Activated B cell treated with CpG ODN at 0.5 μM for 24 hours (primary cell): ENCODE data around the gene LCN9. TPM values are rescaled to one million over a fixed set of nuclear protein-coding genes. Genes with fewer than 3 reads are reported as not detected.

Experiments
- ATAC-seq: fragments of 200-7000 bp; cut with Tn5 transposase; one replicate; pipeline ENCODE4 v1.10.0; 2021; ENCODE audit warnings: low read depth, mild to moderate bottlenecking, moderate library complexity
- CTCF ChIA-PET: fragments of 350-600 bp; sonication (Branson Sonifier 250); formaldehyde crosslinking; loops from one replicate; lab custom pipeline; 2021; ENCODE audit warnings: antibody characterized with exemption; lab: Charles Lee
- POLR2A ChIA-PET: fragments of 350-600 bp; sonication (Branson Sonifier 250); formaldehyde crosslinking; loops from one replicate; lab custom pipeline; 2021; ENCODE audit warnings: antibody characterized with exemption; lab: Charles Lee
- DNase-seq: peaks from one replicate; pipeline ENCODE4 v3.0.0; 2022
- H3K27ac Mint-ChIP-seq: one replicate; pipeline ENCODE4 v1.8.0; 2020; ENCODE audit warnings: mixed read lengths
- H3K27me3 Mint-ChIP-seq: one replicate; pipeline ENCODE4 v1.8.0; 2021; ENCODE audit warnings: mixed read lengths
- H3K36me3 Mint-ChIP-seq: one replicate; pipeline ENCODE4 v1.8.0; 2021; ENCODE audit warnings: low read depth, mixed read lengths
- H3K4me1 Mint-ChIP-seq: one replicate; pipeline ENCODE4 v1.8.0; 2021; ENCODE audit warnings: mixed read lengths
- H3K4me3 Mint-ChIP-seq: one replicate; pipeline ENCODE4 v1.8.0; 2020; ENCODE audit warnings: mild to moderate bottlenecking, mixed read lengths
- H3K9me3 Mint-ChIP-seq: one replicate; pipeline ENCODE4 v1.8.0; 2020; ENCODE audit warnings: mixed read lengths
- intact Hi-C: fragments of 100-400 bp; cut with micrococcal nuclease; formaldehyde crosslinking; loops from one replicate; pipeline ENCODE4 v1.15.1; 2024
- total RNA-seq: library from RNA; stranded (reverse); gene quantifications from 2 replicates; pipeline ENCODE4 v1.2.3, GENCODE V29; 2022
- TF ChIP-seq, protein P1 (sequence below): fragments of 200-600 bp; IDR thresholded peaks from one replicate; pipeline ENCODE4 v1.8.0; 2022; ENCODE audit warnings: antibody characterized with exemption, mild to moderate bottlenecking

The LCN9 gene
- total RNA-seq, 1 donor from 2014 or later, result not detected

GRCh38 chr9:135694414-135694813 is 31.3 kb downstream of the LCN9 start:
- H3K27ac Mint-ChIP-seq, result no peak overlapping the region
- H3K4me3 Mint-ChIP-seq, result no peak overlapping the region
- CTCF ChIA-PET, result interaction anchor here (1.2 kb wide), 1 partner anchor 9 kb away, joined by 3 read pairs; no protein-coding TSS in a partner anchor
- ATAC-seq, result no peak
- no peak for DNase-seq
- TF ChIP-seq, protein P1, sequence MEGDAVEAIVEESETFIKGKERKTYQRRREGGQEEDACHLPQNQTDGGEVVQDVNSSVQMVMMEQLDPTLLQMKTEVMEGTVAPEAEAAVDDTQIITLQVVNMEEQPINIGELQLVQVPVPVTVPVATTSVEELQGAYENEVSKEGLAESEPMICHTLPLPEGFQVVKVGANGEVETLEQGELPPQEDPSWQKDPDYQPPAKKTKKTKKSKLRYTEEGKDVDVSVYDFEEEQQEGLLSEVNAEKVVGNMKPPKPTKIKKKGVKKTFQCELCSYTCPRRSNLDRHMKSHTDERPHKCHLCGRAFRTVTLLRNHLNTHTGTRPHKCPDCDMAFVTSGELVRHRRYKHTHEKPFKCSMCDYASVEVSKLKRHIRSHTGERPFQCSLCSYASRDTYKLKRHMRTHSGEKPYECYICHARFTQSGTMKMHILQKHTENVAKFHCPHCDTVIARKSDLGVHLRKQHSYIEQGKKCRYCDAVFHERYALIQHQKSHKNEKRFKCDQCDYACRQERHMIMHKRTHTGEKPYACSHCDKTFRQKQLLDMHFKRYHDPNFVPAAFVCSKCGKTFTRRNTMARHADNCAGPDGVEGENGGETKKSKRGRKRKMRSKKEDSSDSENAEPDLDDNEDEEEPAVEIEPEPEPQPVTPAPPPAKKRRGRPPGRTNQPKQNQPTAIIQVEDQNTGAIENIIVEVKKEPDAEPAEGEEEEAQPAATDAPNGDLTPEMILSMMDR, result no peak
- H3K9me3 Mint-ChIP-seq, result no peaks in the 10 kb centered on the region
- no peaks in the 10 kb centered on the region for H3K27me3 Mint-ChIP-seq
- no peaks in the 10 kb centered on the region for H3K36me3 Mint-ChIP-seq
- POLR2A ChIA-PET, result no interaction called here
- intact Hi-C loops, result no loop called here
- no peaks in the 10 kb centered on the region for H3K4me1 Mint-ChIP-seq

- Mint-ChIP-seq H3K27ac (no peak overlapping the region), H3K4me1 (no peaks in the 10 kb centered on the region), H3K36me3 (no peaks in the 10 kb centered on the region), H3K27me3 (no peaks in the 10 kb centered on the region), H3K4me3 (no peak overlapping the region), H3K9me3 (no peaks in the 10 kb centered on the region)
- ChIA-PET POLR2A (no interaction called here), CTCF (no interaction called here)
- intact Hi-C loops, result no loop called here
- TF ChIP-seq, protein P1, result no peak
- DNase-seq (no peak), ATAC-seq (no peak)
Observed at GRCh38 chr9:135695036-135695435, 31.9 kb downstream of the LCN9 start.

DNA sequence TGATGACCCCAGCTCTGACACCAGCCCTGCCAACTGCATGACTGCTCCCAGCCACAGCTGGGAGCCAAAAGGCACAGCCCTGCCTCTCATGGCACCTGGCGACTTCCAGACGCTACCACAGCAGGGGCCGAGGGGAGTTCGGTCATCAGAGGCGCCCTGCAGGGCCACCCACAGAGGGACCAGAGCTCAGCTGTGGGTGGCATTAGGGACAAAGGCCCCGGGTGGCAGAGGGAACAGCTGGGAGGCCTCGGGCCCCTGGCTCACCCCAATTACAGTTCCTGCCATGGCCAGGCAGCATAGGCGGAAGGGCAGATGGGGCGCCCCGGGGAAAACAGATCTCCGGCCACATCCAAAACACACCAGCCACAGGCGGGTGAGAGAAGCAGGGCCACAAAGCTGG is 32.5 kb downstream of the LCN9 start:
- CTCF ChIA-PET, result no interaction called here
- Mint-ChIP-seq H3K4me3 (no peak overlapping the region), H3K9me3 (no peaks in the 10 kb centered on the region), H3K27me3 (no peaks in the 10 kb centered on the region), H3K36me3 (no peaks in the 10 kb centered on the region), H3K27ac (no peak overlapping the region), H3K4me1 (no peaks in the 10 kb centered on the region)
- TF ChIP-seq, protein P1, result no peak
- intact Hi-C loops, result no loop called here
- POLR2A ChIA-PET, result no interaction called here
- no peak for ATAC-seq
- DNase-seq, result no peak

DNA sequence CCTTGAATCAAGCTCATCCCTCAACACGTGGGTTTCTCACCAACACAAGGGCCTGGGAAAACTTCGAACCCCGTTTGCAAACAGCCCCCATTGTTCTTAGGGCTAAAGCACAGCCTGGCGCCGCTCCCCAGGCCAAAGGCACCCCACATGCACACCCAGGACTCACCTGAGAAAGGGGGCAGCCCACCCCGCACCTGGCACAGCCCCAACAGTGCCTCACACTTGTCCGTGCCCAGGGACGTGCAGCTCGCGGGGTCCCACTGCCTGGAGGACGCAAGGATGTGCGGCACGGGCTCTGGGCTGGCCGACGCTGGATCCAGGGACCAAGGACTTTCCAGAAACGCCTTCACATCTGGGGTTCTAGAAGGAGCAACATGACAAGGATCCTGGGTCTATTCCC is 33.3 kb downstream of the LCN9 start:
- TF ChIP-seq, protein P1, result no peak
- Mint-ChIP-seq H3K9me3 (no peaks in the 10 kb centered on the region), H3K36me3 (no peaks in the 10 kb centered on the region), H3K4me3 (no peak overlapping the region), H3K4me1 (no peaks in the 10 kb centered on the region), H3K27me3 (no peaks in the 10 kb centered on the region), H3K27ac (no peak overlapping the region)
- ChIA-PET POLR2A (no interaction called here), CTCF (no interaction called here)
- intact Hi-C loops, result no loop called here
- DNase-seq, result no peak
- ATAC-seq, result no peak

DNA sequence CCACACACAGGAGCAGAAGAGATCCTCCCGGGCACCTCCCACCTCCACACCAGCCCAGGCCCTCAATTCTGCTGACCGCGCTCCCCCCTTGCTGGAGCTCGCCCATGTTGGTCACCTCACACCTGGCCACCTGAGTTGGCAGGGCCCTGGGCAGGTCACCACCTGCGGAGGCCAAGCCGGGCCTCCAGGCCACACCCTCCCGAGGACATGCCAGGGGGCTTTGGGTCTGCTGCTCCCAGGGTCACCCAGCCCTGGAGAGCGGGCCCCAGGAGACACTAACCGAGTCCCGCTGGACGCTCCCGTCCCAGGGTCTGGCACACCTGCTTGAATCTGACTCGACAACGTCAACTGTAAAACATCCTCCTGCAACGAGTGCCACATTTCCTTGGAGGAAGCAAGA is 34.1 kb downstream of the LCN9 start:
- Mint-ChIP-seq H3K4me3 (no peak overlapping the region), H3K27me3 (no peaks in the 10 kb centered on the region), H3K9me3 (no peaks in the 10 kb centered on the region), H3K36me3 (no peaks in the 10 kb centered on the region), H3K4me1 (no peaks in the 10 kb centered on the region), H3K27ac (no peak overlapping the region)
- ATAC-seq, result no peak
- DNase-seq, result no peak
- POLR2A ChIA-PET, result no interaction called here
- TF ChIP-seq, protein P1, result no peak
- CTCF ChIA-PET, result no interaction called here
- intact Hi-C loops, result no loop called here
